Measurements from ENCODE around the gene COA8.

DNA sequence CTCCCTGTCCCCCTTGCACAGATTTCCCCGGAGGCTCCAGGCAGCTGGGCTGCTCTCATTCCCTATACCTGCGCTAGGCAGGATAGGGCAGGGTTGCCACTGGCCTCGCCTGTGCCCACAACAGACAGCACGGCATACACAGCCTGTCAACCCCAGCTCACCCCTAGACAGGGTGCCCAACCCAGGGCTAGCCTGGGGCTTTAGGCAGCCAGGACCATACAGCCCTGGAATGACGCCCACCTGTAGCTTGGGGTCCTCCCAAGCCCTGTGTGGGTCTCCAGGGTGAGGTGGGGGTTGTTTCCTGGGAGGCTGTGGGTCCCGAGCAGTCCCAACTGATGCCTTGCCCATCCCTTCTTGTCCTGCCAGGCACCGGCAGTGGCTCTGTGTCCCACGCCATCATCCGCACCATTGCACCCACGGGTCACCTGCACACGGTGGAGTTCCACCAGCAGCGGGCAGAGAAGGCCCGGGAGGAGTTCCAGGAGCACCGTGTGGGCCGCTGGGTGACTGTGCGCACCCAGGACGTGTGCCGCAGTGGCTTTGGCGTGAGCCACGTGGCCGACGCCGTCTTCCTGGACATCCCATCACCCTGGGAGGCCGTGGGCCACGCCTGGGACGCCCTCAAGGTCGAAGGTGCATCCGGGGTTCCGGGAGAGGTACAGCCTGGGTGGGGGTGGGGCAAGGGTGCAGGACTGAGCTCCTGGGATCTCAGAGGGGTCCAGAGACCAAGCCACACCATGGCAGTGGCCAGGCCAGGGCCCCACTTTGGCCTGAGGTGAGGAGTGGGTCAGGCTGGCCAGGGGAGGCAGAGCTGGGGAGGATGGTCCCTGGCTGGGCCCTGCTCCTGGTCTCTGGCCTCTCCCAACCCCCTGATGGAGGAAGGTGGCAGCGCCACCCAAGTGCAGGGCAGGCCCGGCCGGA lies 30.3 kb upstream of the COA8 start:
- TF ChIP-seq, protein P1, sequence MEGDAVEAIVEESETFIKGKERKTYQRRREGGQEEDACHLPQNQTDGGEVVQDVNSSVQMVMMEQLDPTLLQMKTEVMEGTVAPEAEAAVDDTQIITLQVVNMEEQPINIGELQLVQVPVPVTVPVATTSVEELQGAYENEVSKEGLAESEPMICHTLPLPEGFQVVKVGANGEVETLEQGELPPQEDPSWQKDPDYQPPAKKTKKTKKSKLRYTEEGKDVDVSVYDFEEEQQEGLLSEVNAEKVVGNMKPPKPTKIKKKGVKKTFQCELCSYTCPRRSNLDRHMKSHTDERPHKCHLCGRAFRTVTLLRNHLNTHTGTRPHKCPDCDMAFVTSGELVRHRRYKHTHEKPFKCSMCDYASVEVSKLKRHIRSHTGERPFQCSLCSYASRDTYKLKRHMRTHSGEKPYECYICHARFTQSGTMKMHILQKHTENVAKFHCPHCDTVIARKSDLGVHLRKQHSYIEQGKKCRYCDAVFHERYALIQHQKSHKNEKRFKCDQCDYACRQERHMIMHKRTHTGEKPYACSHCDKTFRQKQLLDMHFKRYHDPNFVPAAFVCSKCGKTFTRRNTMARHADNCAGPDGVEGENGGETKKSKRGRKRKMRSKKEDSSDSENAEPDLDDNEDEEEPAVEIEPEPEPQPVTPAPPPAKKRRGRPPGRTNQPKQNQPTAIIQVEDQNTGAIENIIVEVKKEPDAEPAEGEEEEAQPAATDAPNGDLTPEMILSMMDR (IDR thresholded peaks at IDR 0.05), result no peak
- TF ChIP-seq POLR2A (IDR thresholded peaks at IDR 0.05) (no peak), POLR2AphosphoS5 (IDR thresholded peaks at IDR 0.05) (peak in 1 of 4 donors; percentile 17)

All from sigmoid colon (tissue), 4 donors.